GM12878 (cell line): ENCODE data around the gene ZNF329. TPM values are rescaled to one million over a fixed set of nuclear protein-coding genes. Genes with fewer than 3 reads are reported as not detected.

ENCODE experiments used
- ATAC-seq: fragments of 200-7000 bp; cut with Tn5 transposase; 3 replicates; pipeline ENCODE4 v1.9.1; 2020; ENCODE audit warnings: mild to moderate bottlenecking, moderate library complexity
- BruUV-seq: library from RNA; stranded (reverse); fragments of 400-500 nt; replicated peaks from 2 replicates; lab custom pipeline; 2021; lab: Mats Ljungman, UMichigan
- CTCF ChIA-PET: fragments of 300-600 bp; sonication (Branson Sonifier 250); formaldehyde crosslinking; extraction: SDS; loops from one replicate; lab custom pipeline; 2021; ENCODE audit warnings: inconsistent platforms; lab: Yijun Ruan, JAX
- POLR2A ChIA-PET: fragments of 350-600 bp; formaldehyde crosslinking; extraction: SDS; loops from one replicate; lab custom pipeline; 2021; ENCODE audit warnings: inconsistent platforms; lab: Charles Lee
- RAD21 ChIA-PET: fragments of 300-600 bp; sonication (Branson Sonifier 250); formaldehyde crosslinking; loops from one replicate; lab custom pipeline; 2023; ENCODE audit warnings: antibody characterized with exemption; ENCODE audit not compliant: unreplicated experiment; lab: Charles Lee
- SMC1A ChIA-PET: fragments of 300-600 bp; sonication (Branson Sonifier 250); formaldehyde crosslinking; loops from one replicate; lab custom pipeline; 2023; ENCODE audit not compliant: unreplicated experiment, uncharacterized antibody; lab: Charles Lee
- DNase-seq: peaks from one replicate; pipeline ENCODE4 v3.0.0-alpha.2; 2011; ENCODE audit warnings: low read depth, low spot score
- FAIRE-seq: peaks from 3 replicates; lab custom pipeline; 2011; peaks lifted over from hg19 to GRCh38; lab: Jason Lieb, UNC
- H2AFZ ChIP-seq: 2 replicates; pipeline ENCODE4 v1.6.0; 2011; ENCODE audit warnings: low read depth, low read length, control low read depth; ENCODE audit not compliant: control insufficient read depth
- H3K27ac ChIP-seq: 2 replicates; pipeline ENCODE4 v1.5.1; 2011; ENCODE audit warnings: control low read depth; ENCODE audit not compliant: control insufficient read depth, insufficient read depth
- H3K27me3 ChIP-seq, 2 experiments: replicated peaks in 1 of 2; 2 replicates each; pipeline versions ENCODE4 v1.6.0 to v1.6.1; 2011; ENCODE audit warnings: low read length in 1 of 2; ENCODE audit not compliant: control insufficient read depth in 2 of 2, insufficient read depth in 2 of 2
- H3K36me3 ChIP-seq, 2 experiments: 2 replicates each; pipeline ENCODE4 v1.5.1; 2011; ENCODE audit warnings: low read length in 1 of 2; ENCODE audit not compliant: control insufficient read depth in 2 of 2, insufficient read depth in 2 of 2
- H3K4me1 ChIP-seq: 2 replicates; pipeline ENCODE4 v1.6.1; 2011; ENCODE audit warnings: mild to moderate bottlenecking, low read length, moderate library complexity, mixed read lengths; ENCODE audit not compliant: control insufficient read depth, insufficient read depth
- H3K4me2 ChIP-seq: 2 replicates; pipeline ENCODE4 v1.6.0; 2011; ENCODE audit warnings: control low read depth; ENCODE audit not compliant: control insufficient read depth, insufficient read depth
- H3K4me3 ChIP-seq: fragments of 200-600 bp; sonication (generic); 2 replicates; pipeline ENCODE4 v1.5.1; 2016
- H3K79me2 ChIP-seq: 2 replicates; pipeline ENCODE4 v1.6.0; 2011; ENCODE audit warnings: low read length; ENCODE audit not compliant: control insufficient read depth, insufficient read depth
- H3K9ac ChIP-seq: 2 replicates; pipeline ENCODE4 v1.8.0; 2011; ENCODE audit warnings: low read length, control low read depth, mixed read lengths; ENCODE audit not compliant: control insufficient read depth, insufficient read depth
- H3K9me3 ChIP-seq: replicated peaks from 3 replicates; pipeline ENCODE4 v1.5.1; 2011; ENCODE audit warnings: mild to moderate bottlenecking, low read length; ENCODE audit not compliant: control insufficient read depth, insufficient read depth
- H4K20me1 ChIP-seq: 2 replicates; pipeline ENCODE4 v1.6.0; 2011; ENCODE audit not compliant: control insufficient read depth, insufficient read depth
- BCL11A ChIP-seq: IDR thresholded peaks from 2 replicates; pipeline ENCODE4 v1.6.1; 2011; ENCODE audit warnings: low read depth, low read length
- CHD2 ChIP-seq: IDR thresholded peaks from 2 replicates; pipeline ENCODE4 v1.6.1; 2011; ENCODE audit warnings: low read depth, low read length, improper control_type of control experiment, borderline replicate concordance
- FOXK2 ChIP-seq: fragments of 450-650 bp; IDR thresholded peaks from 2 replicates; pipeline ENCODE4 v1.6.1; 2017; ENCODE audit warnings: mild to moderate bottlenecking, moderate library complexity
- GABPA ChIP-seq: IDR thresholded peaks from 2 replicates; pipeline ENCODE4 v1.6.1; 2014; ENCODE audit warnings: antibody characterized with exemption, low read depth, mild to moderate bottlenecking, inconsistent platforms
- GATAD2B ChIP-seq: fragments of 450-650 bp; conservative IDR thresholded peaks from 2 replicates; pipeline ENCODE4 v1.6.1; 2017; ENCODE audit warnings: low read depth, mild to moderate bottlenecking, moderate library complexity
- PKNOX1 ChIP-seq: fragments of 450-650 bp; IDR thresholded peaks from 2 replicates; pipeline ENCODE4 v1.6.1; 2016; ENCODE audit warnings: mild to moderate bottlenecking
- RAD51 ChIP-seq: fragments of 450-650 bp; IDR thresholded peaks from 2 replicates; pipeline ENCODE4 v1.6.1; 2016; ENCODE audit warnings: moderate library complexity, mild to moderate bottlenecking, inconsistent platforms
- RELA ChIP-seq: fragments of 450-650 bp; IDR thresholded peaks from 2 replicates; pipeline ENCODE4 v1.8.0; 2014; ENCODE audit warnings: borderline replicate concordance; ENCODE audit not compliant: partially characterized antibody
- RELB ChIP-seq: fragments of 450-650 bp; IDR thresholded peaks from 2 replicates; pipeline ENCODE4 v1.6.1; 2017; ENCODE audit warnings: low read depth, mild to moderate bottlenecking, moderate library complexity
- REST ChIP-seq: IDR thresholded peaks from 2 replicates; pipeline ENCODE4 v1.6.1; 2012; ENCODE audit warnings: mild to moderate bottlenecking, low read depth, low read length
- SIN3A ChIP-seq: IDR thresholded peaks from 2 replicates; pipeline ENCODE4 v1.6.1; 2012; ENCODE audit warnings: low read depth, low read length, improper control_type of control experiment
- ZZZ3 ChIP-seq: IDR thresholded peaks from 2 replicates; pipeline ENCODE4 v1.6.1; 2011; ENCODE audit warnings: low read depth; ENCODE audit not compliant: control insufficient read depth, insufficient read length
- WGBS: methylation state at CpG from one replicate; pipeline ENCODE4 v1.1.6; 2016; ENCODE audit warnings: low lambda C conversion rate; ENCODE audit not compliant: insufficient replicate concordance, insufficient coverage; ENCODE audit errors: missing lambda C conversion rate; 5-methylcytosine and 5-hydroxymethylcytosine counted together
- in situ Hi-C: fragments of 300-500 bp; cut with MboI; formaldehyde crosslinking; loops from 9 replicates; pipeline ENCODE4 v1.14.3; 2018; ENCODE audit warnings: mixed read lengths
- intact Hi-C: fragments of 100-400 bp; cut with micrococcal nuclease; formaldehyde crosslinking; loops from one replicate; pipeline ENCODE4 v1.14.2; 2022; ENCODE audit not compliant: unreplicated experiment
- polyA plus RNA-seq, 11 experiments: library from polyadenylated mRNA; depleted of rRNA in 4 of 11; unstranded in 6 of 11; stranded (reverse) in 5 of 11; fragments of >200 nt; fragmentation: Nextera tagmentation in 4 of 11; fragmentation: Illumina TruSeq in 1 of 11; extraction: Ambion mirVana in 4 of 11; extraction: Trizol in 1 of 11; gene quantifications; 1 replicate in 1 of 11; 2 replicates in 10 of 11; pipeline versions ENCODE4 v1.2.1 to v1.2.3, GENCODE V29; 2011 to 2016; ENCODE audit warnings: inconsistent platforms in 2 of 11, missing spikeins in 2 of 11, low read depth in 1 of 11
- total RNA-seq, 4 experiments: library from RNA; depleted of rRNA in 3 of 4; stranded (reverse); fragments of >200 nt in 3 of 4; fragmentation: Illumina TruSeq in 1 of 4; extraction: Trizol in 1 of 4; gene quantifications; 2 replicates each; pipeline versions ENCODE4 v1.2.1 to v1.2.3, GENCODE V29; 2013 to 2021

The ZNF329 gene
- total and polyA plus RNA-seq, 10 of the 15 experiments (the other 5 are each of a cell fraction or from before 2014, with no cell fraction given), result 0.11 to 4.7 (median 0.56) TPM; not detected in 1

- in situ Hi-C loops, result no loop called here
- Histone ChIP-seq H3K9me3 (peaks cover 13% of the 10 kb centered on the region; the same call in 2 of the 3 replicates), H3K27me3 (no peaks in the 10 kb centered on the region), H3K4me2 (no peak overlapping the region), H3K4me3 (no peak overlapping the region), H3K4me1 (no peaks in the 10 kb centered on the region), H2AFZ (no peak overlapping the region), H3K9ac (no peak overlapping the region), H3K27ac (no peak overlapping the region), H3K79me2 (no peaks in the 10 kb centered on the region), H4K20me1 (no peaks in the 10 kb centered on the region), H3K36me3 (no peaks in the 10 kb centered on the region)
- 70% methylated on average over 5 of the region's 8 CpGs for WGBS
- CTCF ChIA-PET, result no interaction called here
- BruUV-seq, result no TSS peak
- SMC1A ChIA-PET, result no interaction called here
- FAIRE-seq (no peak), DNase-seq (no peak), ATAC-seq (no peak)
- intact Hi-C loops, result no loop called here
- POLR2A ChIA-PET, result no interaction called here
- RAD21 ChIA-PET, result no interaction called here
- TF ChIP-seq CHD2 (no peak), ZZZ3 (no peak), RELA (no peak), GABPA (no peak)
These were observed 53.2 kb downstream of the ZNF329 start for GRCh38 chr19:58097349-58097748.

GRCh38 chr19:58096884-58097283 is 53.7 kb downstream of the ZNF329 start:
- no peaks in the 10 kb centered on the region for H3K79me2 ChIP-seq
- H3K27me3 ChIP-seq, result no peaks in the 10 kb centered on the region
- H3K9ac ChIP-seq, result no peak overlapping the region
- no TSS peak for BruUV-seq
- POLR2A ChIA-PET, result no interaction called here
- no peak overlapping the region for H2AFZ ChIP-seq
- no peak overlapping the region for H3K4me3 ChIP-seq
- no peaks in the 10 kb centered on the region for H3K36me3 ChIP-seq
- intact Hi-C loops (no loop called here), in situ Hi-C loops (no loop called here)
- peaks cover 13% of the 10 kb centered on the region; the same call in 2 of the 3 replicates for H3K9me3 ChIP-seq
- ATAC-seq (no peak), FAIRE-seq (no peak), DNase-seq (no peak)
- H3K4me1 ChIP-seq, result no peaks in the 10 kb centered on the region
- RAD21 ChIA-PET, result no interaction called here
- H3K4me2 ChIP-seq, result no peak overlapping the region
- SMC1A ChIA-PET, result no interaction called here
- CTCF ChIA-PET, result no interaction called here
- WGBS, result 79% methylated on average over 13 of the region's 13 CpGs
- no peak overlapping the region for H3K27ac ChIP-seq
- H4K20me1 ChIP-seq, result no peaks in the 10 kb centered on the region
- TF ChIP-seq RELA (no peak), RELB (no peak), FOXK2 (no peak), ZZZ3 (no peak), GATAD2B (no peak), RAD51 (no peak), PKNOX1 (no peak), BCL11A (no peak), SIN3A (no peak), REST (no peak)
